ENCODE measurements around the gene IDH3A.
A peak's percentile ranks its signal among the peaks of the same experiment; 100 is the strongest.

Gene IDH3A
- 26.0 to 153 (median 40.1) reads per million in 3 experiments for total RNA-seq

DNA sequence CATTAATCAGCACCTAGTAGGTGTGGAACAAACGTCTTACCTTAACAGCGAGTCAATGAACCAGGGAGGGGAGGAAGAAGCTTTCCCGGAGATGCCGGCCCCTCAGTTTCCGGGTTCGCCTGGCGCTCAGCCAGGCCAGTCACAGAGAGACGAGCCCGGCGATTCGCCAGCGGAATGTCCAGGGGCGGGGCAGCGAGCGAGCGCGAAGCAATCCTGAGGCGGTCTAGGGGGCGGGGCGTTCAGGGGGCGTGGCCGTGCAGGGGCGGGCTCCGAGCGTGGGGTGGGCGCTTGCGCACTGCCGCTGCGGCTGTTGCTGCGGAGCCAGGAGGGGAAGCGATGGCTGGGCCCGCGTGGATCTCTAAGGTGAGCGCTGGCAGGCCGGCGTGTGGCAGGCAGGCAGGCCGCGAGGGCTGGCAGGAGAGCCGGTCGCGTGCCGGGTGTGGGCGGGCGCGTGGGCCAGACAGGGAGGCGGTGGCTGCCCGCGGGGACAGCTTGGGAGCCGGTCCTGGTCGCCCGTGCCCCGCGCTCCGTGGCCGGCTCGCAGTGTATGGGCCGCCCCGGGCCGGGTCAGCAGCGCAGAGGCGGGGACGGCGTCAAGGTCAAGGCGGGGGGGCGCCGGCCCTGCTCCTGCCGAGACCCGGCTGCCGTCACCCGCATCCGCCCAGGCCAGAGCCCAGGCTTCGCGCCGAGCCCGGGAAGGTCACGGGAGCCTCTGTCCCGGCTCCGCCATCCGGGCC is at the start of gene IDH3A:
TSS of gene IDH3A (plus strand) at position 295 of the 737 bp plus-strand sequence. CDS start at position 337, 42 bp downstream.
- DNase-seq = peak; percentile 98

DNA sequence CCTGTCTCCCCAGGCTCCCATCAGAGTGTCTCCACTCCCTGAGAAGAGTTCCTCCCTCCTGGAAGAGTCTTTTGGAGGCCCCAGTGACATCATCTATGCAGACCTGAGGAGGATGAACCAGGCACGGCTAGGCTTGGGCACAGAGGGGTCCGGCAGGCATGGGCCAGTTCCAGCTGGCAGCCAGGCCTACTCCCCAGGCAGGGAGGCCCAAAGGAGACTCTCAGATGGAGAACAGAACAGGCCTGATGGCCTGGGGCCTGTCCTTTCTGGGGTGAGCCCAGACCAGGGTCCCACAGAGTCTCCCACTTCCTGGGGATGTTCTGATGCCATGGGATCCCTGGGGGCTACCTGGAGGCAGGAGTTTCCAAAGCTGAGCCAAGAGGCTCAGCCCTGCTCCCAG is 48.3 kb upstream of the IDH3A start:
- DNase-seq = no peak

DNA sequence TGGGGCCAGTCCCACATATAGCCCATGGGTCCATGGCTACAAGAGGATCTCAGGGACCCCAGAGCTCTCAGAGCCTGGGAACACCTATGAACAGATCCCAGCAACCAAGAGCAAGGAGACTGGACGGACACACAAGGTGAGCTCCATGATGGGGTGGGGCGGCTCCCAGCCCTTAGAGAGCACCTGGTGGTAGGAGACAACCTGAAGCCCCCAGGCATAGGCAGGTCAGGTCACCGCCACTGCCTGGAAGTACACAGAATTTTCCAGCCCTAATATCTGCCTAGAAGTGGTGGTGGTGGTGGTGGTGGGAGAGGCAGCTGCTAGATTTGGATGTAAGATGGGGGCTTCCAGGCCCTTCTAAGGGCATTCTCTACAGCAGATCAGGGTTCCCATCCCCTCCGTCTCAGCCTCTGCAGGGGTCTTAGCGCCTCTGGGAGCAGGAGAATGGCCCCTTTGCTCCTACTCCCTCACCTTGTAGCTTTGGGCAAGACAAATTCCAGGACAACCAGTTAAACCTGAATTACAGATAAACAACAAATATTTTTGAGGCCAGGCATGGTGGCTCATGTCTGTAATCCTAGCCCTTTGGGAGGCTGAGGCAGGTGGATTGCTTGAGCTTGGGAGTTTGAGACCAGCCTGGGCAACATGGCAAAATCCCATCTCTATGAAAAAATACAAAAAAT is 47.6 kb upstream of the IDH3A start:
- no peak for DNase-seq

DNA sequence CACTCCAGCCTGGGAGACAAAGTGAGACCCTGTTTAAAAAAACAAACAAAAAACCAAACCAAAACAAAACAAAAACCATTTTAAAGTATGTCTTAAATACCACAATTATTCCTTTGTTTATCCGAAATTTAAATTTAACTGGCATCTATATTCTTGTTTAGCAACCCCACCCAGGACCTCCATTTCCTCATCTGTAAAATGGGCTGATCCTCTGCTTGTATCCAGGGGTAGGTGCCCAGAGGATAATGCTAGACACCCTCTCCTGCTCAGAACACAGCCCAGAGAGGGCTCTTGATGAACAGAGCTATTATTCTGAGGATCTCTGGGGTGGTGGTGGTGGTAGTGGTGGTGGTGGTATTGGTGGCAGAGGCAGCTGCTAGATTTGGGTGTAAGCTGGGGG is 47.0 kb upstream of the IDH3A start:
- no peak for DNase-seq

DNA sequence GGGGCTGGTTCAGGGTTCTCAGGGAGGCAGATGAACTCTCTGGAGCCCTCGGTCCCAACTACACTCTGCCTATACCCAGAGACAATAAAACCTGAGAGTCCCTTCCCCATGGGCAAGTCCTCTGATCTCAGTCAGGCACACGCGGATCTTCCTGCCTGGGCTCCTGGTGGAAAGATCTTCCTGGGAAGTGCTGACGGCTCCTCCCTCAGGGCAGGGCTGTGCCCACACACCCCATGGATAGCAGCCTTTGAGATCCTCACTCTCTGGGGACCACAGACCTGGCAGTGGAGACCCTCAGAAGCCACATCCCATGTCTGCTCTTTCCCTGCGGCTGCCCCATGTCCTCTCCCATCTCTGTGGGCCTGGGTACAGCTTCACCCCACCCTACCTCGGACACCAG is 46.4 kb upstream of the IDH3A start:
- DNase-seq = no peak

DNA sequence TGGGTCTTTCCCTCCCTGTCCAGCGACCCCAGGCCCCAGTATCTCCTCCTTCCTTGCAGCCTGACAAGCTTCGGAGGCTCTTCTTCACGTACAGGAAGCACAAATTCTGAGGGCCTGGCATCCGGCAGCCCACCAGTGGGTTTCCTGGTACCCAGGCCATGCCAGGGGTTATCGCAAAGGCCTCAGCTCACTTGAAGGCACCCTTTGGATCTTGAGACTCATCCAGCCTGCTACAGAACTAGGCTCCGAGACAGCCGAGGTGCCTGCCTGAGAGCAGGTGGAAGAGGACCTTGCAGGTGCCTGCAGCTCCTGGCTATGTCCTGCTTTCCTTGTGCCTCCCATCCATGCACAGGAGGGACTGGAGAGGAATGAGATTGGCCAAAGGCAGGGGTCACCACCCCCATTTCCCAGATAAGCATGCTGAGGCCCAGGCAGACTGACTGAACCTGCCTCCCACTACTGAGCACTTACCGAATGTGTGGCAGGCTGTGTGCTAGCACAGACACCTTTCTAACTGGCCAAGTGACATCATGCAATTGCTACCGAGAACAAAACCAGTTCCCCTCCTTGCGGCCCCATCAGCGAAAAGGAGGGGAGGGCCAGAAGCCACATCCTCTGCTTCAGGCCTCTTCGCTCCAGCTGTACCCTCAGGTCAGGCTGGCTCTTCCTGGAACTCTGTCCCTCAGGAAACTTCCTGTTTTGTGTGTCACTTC is 45.6 kb upstream of the IDH3A start:
- peak; percentile 52 for DNase-seq

DNA sequence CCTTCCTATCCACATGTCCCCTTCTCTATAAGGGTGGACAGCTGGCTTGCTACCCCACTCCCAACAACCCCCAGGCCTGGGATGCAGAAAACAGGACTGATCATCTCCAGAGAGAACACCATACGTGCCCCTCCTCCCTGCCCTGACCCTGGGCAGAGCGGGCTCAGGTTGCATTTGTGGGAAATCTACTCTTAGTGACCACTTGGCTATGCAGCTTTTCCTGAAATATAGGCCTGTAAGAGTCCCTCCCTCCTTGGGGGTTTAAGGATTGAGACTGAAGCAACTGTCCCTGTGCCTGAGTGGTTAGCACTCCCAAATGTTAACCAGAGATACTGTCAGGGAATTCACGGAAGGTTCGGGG is 45.1 kb upstream of the IDH3A start:
- DNase-seq = no peak

DNA sequence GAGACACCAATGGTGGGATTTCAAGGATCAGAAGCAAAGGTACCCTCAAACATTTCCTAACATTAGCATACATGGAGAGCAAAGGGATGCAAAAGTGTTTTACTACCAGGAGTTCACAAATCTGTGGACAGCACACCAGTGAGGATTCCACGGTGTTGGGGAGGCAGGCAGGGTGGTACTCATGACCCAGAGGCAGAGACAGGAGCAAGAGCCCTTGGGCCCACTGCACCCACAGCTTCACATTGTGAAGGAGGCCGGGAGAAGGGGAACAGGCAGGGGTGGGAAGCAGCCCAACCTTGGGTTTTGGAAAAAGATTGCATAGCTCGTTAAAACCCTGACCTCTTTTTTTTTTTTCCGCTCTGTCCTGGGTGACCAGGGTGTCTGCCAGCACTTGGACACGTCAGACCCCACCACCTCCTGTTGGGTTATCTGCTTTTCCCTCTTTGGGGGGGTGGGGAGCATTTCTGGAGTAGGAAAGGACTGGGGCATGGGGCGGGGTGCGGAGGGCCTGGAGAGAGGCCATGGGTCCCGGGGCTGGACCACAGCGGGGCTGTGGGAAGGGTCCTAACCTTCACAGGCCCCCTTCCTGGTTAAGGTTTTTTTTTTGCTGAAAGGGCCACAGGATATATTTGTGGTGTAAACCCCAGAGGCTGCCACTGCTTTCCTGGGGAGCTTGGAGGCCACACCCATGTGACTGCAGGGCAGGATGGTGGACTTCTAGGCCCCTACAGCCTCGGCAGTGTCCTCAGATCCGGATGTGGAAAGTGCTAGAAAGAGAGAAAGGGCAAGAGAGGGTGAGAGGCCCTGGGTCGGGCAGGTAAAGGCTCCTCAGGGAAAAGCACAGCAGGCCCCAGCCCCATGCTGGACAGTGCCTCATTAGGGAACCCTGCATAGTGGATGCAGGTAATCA is 44.3 kb upstream of the IDH3A start:
- no peak for DNase-seq

DNA sequence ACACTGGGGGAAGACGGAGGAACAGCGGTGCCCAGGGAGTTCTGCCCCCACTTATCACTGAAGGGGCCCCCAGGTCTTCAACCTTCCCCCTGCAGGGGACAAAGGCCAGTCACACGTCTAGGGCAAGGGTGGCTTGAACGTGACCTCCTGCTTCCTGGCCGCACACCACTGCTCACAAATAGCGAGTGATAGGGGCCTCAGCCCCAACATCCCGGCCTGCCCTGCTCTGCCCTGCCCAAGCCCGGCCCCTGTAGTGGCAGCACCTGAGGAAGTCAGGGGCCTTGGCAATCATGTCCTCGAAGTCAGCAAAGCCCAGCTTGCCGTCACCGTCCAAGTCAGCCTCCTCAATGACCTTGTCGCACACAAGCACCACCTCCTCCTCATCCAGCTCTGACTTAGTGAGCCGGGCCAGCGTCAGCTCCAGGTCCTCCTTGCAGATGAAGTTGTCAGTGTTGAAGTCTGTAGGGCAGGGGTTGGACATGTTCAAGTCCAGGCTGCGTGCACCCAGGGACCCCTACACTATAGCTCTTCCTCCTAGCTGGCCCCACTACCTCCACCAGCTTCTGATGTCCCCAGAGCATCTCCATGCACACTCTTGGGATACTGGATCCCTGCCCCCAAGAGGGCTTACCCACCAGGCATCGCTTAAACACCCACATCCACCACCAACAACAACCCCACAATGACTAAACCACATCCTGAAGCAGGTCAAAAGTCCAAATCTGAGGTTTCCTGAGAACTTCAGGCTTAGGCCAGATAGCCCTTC is 43.5 kb upstream of the IDH3A start:
- no peak for DNase-seq

DNA sequence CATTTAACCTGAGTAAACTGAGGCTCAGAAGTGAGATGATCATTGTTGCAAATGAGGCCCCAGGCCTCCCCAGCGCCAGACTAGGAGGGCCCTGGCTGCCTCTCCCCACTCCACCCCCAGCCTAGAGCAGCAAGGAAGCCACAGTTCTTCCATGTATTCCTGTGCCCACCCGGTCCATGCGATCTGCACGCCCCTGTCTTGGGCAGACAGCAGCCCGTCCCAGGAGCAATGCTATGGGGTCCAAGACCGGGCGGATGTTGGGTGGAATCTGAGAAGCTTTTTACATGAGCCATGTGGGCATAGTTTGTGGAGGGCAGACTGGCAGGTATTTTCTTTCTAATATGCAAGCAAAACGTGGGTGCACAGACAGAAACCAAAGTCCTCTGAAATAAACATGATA is 41.7 kb upstream of the IDH3A start:
- DNase-seq = no peak

DNA sequence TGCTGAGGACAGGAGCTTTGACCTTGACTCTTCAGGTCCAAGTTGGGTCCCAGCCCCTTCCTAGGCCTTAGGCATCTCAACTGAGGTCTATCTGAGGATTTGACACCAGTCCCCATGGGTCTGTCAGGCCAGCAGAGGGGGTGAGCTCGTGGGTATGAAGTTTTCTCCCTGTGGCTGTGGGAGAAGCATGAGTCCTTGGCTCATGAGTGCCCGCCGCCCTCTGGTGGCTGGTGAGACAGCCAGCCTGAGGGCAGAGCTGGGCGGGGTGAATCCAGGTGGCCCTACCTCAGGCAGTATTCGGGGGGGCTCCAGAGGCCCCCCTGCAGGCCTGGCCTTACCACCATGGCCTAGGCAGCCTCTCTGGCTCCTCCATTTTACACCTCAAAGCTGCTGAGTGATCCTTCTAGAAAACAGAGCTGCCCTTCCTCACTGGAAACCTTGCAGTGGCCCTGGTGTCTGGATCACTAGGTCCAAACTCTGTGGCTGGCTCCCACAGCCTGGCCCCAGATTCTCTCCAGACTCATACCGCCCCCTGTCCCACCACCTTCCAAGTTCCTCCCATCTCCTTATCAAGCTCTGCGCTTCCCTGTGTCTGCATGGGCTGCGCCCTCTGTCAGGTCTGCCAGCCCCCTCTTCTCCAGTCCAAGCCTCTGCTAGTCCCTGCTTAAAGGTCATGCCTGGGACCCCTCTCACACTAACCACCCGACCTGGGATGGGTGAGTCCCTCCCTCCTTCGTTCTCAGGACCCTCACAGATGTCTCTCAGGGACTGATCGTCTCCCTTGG is 40.7 kb upstream of the IDH3A start:
- peak; percentile 79 for DNase-seq

DNA sequence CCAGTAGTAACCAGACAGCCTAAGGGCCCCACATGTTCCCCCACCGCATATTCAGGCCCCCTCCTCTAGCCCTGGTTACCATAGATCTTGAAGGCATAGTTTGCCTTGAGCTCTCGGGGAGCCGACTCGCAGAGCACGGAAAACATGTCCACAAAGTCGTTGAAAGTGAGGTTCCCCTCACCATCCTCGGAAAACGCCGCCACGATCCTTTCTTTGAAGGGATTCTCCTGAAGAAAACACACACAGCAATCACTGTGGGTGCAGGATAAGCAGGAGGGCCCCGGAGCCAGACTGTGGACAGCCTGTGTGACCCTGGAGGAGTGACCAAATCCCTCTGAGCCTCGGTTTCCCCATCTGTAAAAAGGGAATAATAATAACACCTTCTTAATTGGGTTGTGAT is 40.0 kb upstream of the IDH3A start:
- no peak for DNase-seq

DNA sequence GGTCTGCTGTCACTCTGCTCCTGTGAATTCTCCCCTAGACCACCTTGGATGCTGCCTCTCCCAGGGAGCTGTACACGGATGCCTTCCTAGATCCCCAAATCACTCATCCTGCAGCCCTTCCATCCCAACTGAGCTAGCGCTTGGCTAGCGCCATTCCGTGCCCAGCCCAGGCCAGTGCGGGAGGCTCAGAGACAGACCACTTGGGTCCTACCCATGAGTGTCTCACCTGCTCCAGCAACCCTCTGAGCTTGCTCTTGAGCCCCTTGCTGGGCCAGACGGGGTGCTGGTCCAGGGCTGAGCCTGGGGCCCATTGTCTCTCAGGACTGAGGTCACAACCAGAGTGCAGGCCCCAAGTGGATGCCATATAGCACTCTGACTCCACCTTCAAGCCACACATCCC is 39.1 kb upstream of the IDH3A start:
- DNase-seq = no peak

DNA sequence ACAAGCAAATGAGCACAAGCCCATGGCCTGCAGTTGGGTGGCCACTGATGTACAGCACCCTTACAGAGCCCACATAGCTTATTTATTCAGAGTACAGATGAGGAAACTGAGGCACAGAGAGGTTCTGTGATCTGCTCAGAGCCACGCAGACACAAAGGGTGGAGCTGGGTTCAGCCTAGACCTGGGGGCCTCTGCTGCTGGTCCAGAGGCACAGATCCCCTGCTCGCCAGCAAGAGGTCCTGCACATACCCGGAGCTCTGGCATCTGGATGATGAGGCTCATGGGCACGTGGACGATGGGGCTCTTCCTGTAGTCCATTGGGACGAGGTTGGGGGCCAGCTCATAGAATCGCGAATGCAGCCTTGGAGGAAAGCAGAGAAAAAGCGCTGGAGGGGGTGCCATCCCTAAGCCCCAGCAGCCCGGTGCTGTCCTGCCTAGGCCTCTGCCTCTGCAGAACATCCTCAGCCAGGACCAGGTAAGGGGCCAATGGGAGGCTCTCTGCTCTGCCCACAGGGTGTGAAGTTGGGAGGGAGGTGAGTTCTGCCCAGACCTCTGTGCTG is 38.2 kb upstream of the IDH3A start:
- no peak for DNase-seq

DNA sequence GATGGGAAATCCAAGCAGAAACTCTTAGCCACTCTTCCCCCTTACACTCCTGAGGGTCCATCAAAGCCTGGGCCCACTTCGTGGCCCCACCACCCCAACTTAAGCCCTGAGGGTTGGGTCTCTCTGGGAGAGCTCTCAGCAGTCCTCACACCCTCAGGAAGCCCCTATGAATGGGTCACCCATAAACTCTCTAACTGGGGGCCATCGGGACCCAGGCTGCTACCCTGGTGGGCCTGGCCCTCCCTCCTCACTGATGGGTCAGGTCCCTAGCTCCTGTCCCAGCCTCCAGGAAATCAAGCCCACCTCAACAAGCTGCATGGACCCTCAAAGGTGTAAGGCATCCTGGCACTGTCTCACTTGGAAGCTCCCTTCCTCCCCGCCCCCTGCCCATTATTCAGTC is 37.4 kb upstream of the IDH3A start:
- DNase-seq = no peak

DNA sequence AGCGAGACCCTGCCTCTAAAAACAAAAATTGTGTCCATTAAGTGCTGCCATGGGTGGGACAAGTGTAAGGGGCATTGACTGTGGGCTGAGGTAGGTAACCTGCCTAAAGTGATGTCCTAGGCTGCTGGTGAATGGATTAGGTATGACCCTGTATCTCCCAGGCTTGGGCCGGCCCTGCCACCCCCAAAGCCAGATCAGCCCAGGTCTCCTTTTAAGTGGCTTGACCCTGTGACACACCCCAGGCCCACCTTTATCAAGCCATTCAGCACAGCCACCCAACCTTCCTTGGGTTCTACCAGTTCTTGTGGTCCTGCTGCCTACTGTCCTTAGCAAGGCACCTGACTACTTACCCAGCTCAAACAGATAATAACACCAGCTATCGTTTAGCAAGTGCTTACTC is 36.6 kb upstream of the IDH3A start:
- no peak for DNase-seq

DNA sequence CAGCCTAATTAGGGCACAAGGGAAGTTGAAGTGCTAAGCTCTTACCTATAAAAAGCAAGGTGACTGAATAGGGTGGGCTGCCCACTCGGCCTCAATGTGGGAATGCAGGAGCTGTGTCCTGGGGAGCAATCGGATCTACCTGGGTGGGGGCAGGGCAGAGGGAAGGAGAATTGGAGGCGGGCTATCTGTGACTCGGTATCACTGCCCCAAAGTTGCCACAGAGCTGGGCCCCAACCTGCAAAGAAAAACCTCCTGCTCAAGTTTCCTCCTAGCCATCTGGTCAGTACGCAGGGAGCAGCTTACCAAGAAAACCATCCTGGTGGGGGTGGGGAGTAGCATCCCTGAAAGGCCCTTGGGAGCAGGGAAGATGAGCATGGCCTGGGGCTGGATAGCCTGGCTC is 28.6 kb upstream of the IDH3A start:
- DNase-seq = no peak

DNA sequence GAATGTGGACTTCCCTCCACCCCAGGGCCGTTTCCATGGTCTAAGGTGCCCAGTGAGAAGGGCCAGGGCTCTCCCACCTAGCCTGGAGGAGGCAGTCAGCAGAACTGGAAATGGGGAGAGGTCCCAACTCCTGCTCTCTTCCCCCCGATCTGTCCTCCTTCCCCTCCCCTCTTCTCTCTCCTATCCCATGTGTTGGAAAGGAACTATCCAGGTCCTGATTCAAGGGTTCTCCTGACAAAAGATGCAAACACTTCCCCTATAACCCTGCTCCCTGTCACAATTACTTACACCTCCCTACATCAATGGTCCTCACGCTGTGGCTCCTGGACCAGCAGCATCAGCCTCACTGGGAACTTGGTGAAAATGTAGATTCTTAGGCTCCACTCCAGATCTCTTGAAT is 23.9 kb upstream of the IDH3A start:
- no peak for DNase-seq

DNA sequence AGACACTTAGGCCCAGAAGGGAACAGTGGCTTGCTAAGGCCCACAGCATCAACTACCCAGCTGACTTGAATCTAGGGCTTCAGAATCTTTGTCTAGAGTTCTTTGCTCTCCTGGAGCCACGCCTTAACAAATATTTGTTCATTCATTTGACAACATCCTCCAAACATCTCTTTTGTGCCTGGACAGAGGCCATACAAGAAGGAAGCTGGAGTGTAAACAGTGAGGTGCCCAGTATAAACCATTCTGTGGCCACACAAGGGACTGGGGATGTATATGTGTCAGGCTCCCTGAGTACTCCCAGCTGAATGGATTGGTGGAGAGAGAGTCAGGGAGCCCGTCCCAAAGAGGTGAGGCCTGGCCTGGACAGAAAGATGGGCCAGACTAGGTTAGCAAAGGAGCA is 21.3 kb upstream of the IDH3A start:
- no peak for DNase-seq

DNA sequence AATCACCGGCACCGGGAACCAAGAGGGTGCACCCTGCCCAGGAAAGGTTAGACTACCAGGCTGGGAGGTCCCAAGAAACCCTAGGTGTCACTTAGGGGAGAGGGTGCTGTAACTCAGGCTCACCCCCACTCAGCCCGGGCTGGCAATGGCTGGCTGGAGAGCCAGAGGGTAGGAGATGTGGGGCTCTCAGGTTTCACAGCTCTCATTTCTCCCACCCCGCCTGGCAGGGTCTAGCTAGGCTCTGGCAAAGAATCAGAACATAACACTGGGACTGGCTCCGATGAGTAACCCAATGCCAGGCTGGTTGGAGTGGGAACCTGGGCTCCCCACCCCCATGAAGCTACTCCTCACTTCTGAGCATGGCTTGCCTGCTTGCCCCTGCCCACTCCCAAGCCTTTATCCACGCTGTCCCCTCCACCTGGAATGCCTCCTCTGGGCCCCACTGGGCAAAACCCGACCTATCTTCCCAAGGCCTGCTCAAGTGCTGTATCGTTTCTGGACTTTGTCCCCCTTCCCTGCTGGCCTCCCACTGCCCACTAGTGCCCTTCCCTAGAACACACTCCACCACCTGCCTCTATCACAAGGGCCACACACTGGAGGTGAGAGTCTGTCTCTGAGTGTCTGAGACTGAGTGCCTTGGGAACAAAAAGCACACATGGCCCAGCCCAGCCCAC is 19.9 kb upstream of the IDH3A start:
- no peak for DNase-seq

Data from central memory CD4-positive, alpha-beta T cell (primary cell).